Activated CD8-positive, alpha-beta T cell treated with anti-CD3 and anti-CD28 coated beads, Interleukin-2, amount 10 ng/mL, durations not matched to agents 7 days and 5 days (primary cell): ENCODE measurements around the gene WDR38. TPM values are rescaled to one million over a fixed set of nuclear protein-coding genes. Genes with fewer than 3 reads are reported as not detected.

Experiments
- ATAC-seq: fragments of 150-1000 bp; cut with Tn5 transposase; one replicate; pipeline ENCODE4 v1.10.0; 2021; ENCODE audit warnings: moderate library complexity
- CTCF ChIA-PET: fragments of 350-600 bp; sonication (Branson Sonifier 250); formaldehyde crosslinking; loops from one replicate; lab custom pipeline; 2021; ENCODE audit warnings: antibody characterized with exemption; lab: Charles Lee
- POLR2A ChIA-PET: fragments of 350-600 bp; sonication (Branson Sonifier 250); formaldehyde crosslinking; loops from one replicate; lab custom pipeline; 2021; ENCODE audit warnings: antibody characterized with exemption; lab: Charles Lee
- DNase-seq: peaks from one replicate; pipeline ENCODE4 v3.0.0-alpha.2; 2020
- H3K27ac Mint-ChIP-seq: one replicate; pipeline ENCODE4 v1.8.0; 2021; ENCODE audit warnings: mild to moderate bottlenecking, mixed read lengths
- H3K27me3 Mint-ChIP-seq: one replicate; pipeline ENCODE4 v1.8.0; 2021; ENCODE audit warnings: low read depth, mixed read lengths
- H3K36me3 Mint-ChIP-seq: one replicate; pipeline ENCODE4 v1.8.0; 2021; ENCODE audit warnings: low read depth, mixed read lengths
- H3K4me1 Mint-ChIP-seq: one replicate; pipeline ENCODE4 v1.8.0; 2021; ENCODE audit warnings: low read depth, mixed read lengths
- H3K4me3 Mint-ChIP-seq: one replicate; pipeline ENCODE4 v1.8.0; 2021; ENCODE audit warnings: mild to moderate bottlenecking, mixed read lengths
- H3K9me3 Mint-ChIP-seq: one replicate; pipeline ENCODE4 v1.8.0; 2022; ENCODE audit warnings: mixed read lengths; ENCODE audit not compliant: insufficient read depth
- total RNA-seq, 2 experiments: library from RNA; stranded (reverse); gene quantifications; one replicate each; pipeline ENCODE4 v1.2.3, GENCODE V29; 2021

The WDR38 gene
- total RNA-seq, 2 experiments from 2014 or later, result not detected

DNA sequence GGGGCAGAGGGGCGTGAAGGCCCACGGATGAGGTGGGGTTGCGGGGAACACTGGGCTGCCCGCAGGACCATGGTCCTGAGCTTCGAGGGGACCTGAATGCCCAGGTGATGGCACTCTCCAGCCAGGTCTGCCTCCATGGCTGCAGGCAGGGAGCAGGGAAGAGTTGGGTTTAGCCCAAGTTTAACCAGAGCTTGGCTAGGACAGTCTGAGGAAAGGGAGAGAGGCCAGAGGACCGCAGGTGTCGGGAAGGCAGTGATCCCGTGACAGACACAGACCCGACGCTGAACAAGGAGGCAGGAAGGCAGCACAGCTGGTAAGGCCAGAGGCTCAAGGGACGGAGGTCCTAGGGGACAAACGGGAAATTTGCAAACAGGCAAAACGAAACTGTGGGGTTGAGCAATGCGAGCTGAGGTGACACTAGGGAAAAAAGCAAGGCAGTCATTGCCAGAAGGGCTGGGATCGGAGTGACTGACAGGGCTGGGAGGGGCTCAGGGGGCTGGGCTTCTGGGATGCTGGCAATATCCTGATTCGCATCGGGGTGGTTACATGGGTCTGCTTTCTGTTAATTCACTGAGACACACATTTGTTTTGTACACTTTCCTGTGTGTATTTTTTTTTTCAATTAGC is 33.7 kb downstream of the WDR38 start:
- no peak overlapping the region for H3K4me3 Mint-ChIP-seq
- no peak for ATAC-seq
- no peak for DNase-seq
- H3K4me1 Mint-ChIP-seq, result no peaks in the 10 kb centered on the region
- no peaks in the 10 kb centered on the region for H3K9me3 Mint-ChIP-seq
- H3K36me3 Mint-ChIP-seq, result peaks cover 40% of the 10 kb centered on the region
- ChIA-PET CTCF (interaction anchor here (1.3 kb wide), 1 partner anchor 7 kb away, joined by 4 read pairs; no protein-coding TSS in a partner anchor), POLR2A (interaction anchor here (0.7 to 2.3 kb wide), 3 partner anchors 15 to 26 kb away, joined by 3 to 10 read pairs (median 3); no protein-coding TSS in a partner anchor)
- no peak overlapping the region for H3K27ac Mint-ChIP-seq
- no peaks in the 10 kb centered on the region for H3K27me3 Mint-ChIP-seq

DNA sequence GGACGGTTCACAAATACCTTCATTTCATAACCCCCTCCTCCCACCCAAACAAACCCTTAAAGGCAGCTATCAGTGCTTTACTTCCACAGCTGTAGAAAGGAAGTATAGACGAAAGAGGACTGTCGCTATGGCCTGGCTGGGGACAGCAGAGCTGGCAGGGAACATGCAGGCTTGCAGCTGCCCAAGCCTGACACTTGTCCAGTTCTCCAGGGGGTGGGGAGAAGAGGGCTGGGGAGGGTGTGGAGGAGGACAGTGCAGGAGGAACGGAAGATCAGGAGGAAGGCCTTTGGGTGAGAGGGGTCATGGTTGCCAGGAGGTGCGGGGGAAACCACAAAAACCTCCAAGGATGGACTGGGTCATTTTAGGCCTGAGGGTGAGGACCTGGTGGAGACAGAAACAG is 34.6 kb downstream of the WDR38 start:
- Mint-ChIP-seq H3K27me3 (no peaks in the 10 kb centered on the region), H3K36me3 (peaks cover 42% of the 10 kb centered on the region), H3K4me3 (no peak overlapping the region), H3K27ac (no peak overlapping the region), H3K9me3 (no peaks in the 10 kb centered on the region), H3K4me1 (no peaks in the 10 kb centered on the region)
- ChIA-PET POLR2A (interaction anchor here (1.2 to 2.3 kb wide), 2 partner anchors 18 to 29 kb away, joined by 3 to 10 read pairs; no protein-coding TSS in a partner anchor), CTCF (no interaction called here)
- DNase-seq (no peak), ATAC-seq (no peak)

DNA sequence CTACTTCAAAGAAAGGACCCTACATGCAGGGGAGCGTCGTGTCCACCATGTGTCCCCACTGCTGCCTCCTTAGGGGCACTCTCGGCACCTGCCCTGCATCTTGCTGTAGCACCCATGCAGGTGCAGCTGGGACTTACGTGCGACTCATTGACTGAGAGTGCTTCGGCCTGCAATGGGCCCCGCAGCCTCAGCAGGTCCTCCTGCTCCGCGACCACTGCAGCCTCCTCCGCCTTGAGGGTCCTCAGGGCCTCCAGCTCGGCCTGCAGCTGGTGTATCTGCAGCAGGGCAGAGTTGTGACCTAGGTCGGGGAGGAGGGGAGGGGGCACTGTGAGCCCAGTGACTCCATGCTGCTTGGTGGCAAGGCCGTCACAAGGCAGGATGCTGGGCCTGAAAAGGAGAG is 35.7 kb downstream of the WDR38 start:
- Mint-ChIP-seq H3K27me3 (no peaks in the 10 kb centered on the region), H3K4me3 (no peak overlapping the region), H3K4me1 (no peaks in the 10 kb centered on the region), H3K27ac (no peak overlapping the region), H3K9me3 (no peaks in the 10 kb centered on the region), H3K36me3 (peaks cover 50% of the 10 kb centered on the region)
- CTCF ChIA-PET, result no interaction called here
- DNase-seq (no peak), ATAC-seq (no peak)
- POLR2A ChIA-PET, result interaction anchor here (1.8 kb wide), 1 partner anchor 19 kb away, joined by 6 read pairs; no protein-coding TSS in a partner anchor

DNA sequence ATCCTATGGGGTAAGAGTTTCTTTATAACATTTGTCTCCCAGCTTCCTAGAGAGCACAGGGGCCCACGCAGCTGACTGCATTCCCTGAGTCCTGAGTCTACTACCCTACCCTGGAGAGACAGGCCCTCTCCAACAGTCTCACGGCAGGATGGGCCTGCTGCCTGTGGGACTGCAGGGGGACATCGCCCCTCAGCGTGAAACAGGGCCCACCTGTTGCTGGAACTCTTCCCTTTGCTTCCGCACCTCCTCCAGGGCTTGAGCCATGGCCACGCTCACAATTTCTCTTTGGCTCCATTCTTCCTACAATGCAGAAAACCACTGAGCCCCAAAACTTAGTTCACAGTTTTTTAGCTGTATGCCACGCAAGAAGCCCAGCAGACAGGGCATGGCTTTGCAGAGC is 36.9 kb downstream of the WDR38 start:
- DNase-seq, result no peak
- H3K36me3 Mint-ChIP-seq, result peaks cover 50% of the 10 kb centered on the region

DNA sequence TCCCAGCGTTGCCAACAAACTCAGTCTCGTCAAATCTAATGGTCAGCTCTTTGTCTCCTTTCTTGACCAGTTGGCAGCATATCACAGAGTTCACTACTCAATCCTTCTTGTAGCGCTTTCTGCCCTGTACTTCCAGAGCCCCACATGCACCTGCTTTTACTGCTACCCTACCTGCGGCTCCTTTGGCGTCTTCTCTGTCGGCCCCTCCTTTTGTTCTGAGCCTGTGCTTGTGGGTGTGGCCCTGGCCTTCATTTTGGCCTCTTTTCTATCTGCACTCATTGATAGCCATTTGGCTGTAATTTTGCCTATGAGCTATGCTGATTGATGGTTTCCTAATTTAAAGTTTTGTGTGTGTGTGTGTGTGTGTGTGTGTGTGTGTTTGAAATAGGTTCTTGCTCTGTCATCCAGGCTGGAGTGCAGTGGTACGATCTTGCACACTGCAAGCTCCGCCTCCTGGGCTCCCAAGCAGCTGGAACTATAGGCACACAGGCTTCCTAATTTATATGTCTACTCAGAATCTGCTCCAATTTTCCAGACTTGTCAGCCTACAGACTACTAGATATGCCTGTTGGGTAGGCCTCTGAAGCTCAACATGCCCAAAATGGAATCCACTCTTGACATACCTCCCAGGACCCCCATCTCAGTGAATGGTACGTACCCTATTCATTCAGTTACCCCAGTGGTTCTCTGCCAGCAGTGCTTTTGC is 40.9 kb downstream of the WDR38 start:
- CTCF ChIA-PET, result interaction anchor here (1.1 to 2.4 kb wide), 9 partner anchors 8 to 122 kb away, joined by 3 to 14 read pairs (median 9); partner anchors contain the start of genes ARPC5L, RPL35 and WDR38
- Mint-ChIP-seq H3K9me3 (no peaks in the 10 kb centered on the region), H3K4me1 (peaks cover 18% of the 10 kb centered on the region), H3K4me3 (no peak overlapping the region), H3K27me3 (no peaks in the 10 kb centered on the region), H3K36me3 (peaks cover 59% of the 10 kb centered on the region), H3K27ac (peak overlapping the region; percentile 61)
- POLR2A ChIA-PET, result interaction anchor here (1.5 to 2.1 kb wide), 2 partner anchors 24 to 33 kb away, joined by 5 to 6 read pairs; no protein-coding TSS in a partner anchor
- no peak for ATAC-seq
- DNase-seq, result no peak

More for the DNA sequence above, 36.9 kb downstream of the WDR38 start:
- no peak for ATAC-seq
- CTCF ChIA-PET, result interaction anchor here (1.0 to 1.2 kb wide), 2 partner anchors 12 to 37 kb away, joined by 3 to 5 read pairs; partner anchors contain the start of gene WDR38
- POLR2A ChIA-PET, result interaction anchor here (1.8 to 2.8 kb wide), 2 partner anchors 20 to 29 kb away, joined by 6 to 8 read pairs; no protein-coding TSS in a partner anchor
- Mint-ChIP-seq H3K27me3 (no peaks in the 10 kb centered on the region), H3K27ac (no peak overlapping the region), H3K9me3 (no peaks in the 10 kb centered on the region), H3K4me3 (no peak overlapping the region), H3K4me1 (peaks cover 8% of the 10 kb centered on the region)

DNA sequence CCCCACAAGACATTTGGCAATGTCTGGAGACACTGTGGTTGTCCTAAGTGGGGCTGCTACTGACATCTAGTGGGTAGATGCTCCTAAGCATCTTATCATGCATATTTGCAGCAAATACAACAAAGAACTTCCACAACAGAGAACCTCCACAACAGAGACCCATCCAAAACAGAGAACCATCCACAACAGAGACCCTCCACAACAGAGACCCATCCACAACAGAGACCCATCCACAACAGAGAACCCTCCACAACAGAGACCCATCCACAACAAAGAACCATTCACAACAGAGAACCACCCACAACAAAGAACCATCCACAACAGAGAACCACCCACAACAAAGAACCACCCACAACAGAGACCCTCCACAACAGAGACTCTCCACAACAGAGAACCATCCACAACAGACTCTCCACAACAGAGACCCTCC is 41.5 kb downstream of the WDR38 start:
- Mint-ChIP-seq H3K27me3 (no peaks in the 10 kb centered on the region), H3K4me3 (no peak overlapping the region), H3K9me3 (no peaks in the 10 kb centered on the region), H3K4me1 (peaks cover 18% of the 10 kb centered on the region), H3K27ac (peak overlapping the region; percentile 61), H3K36me3 (peaks cover 59% of the 10 kb centered on the region)
- CTCF ChIA-PET, result interaction anchor here (1.1 to 2.4 kb wide), 8 partner anchors 9 to 122 kb away, joined by 3 to 14 read pairs (median 10); partner anchors contain the start of genes ARPC5L, RPL35 and WDR38
- peak; percentile 69 for DNase-seq
- peak; percentile 90 for ATAC-seq
- POLR2A ChIA-PET, result interaction anchor here (2.1 kb wide), 1 partner anchor 33 kb away, joined by 5 read pairs; no protein-coding TSS in a partner anchor

DNA sequence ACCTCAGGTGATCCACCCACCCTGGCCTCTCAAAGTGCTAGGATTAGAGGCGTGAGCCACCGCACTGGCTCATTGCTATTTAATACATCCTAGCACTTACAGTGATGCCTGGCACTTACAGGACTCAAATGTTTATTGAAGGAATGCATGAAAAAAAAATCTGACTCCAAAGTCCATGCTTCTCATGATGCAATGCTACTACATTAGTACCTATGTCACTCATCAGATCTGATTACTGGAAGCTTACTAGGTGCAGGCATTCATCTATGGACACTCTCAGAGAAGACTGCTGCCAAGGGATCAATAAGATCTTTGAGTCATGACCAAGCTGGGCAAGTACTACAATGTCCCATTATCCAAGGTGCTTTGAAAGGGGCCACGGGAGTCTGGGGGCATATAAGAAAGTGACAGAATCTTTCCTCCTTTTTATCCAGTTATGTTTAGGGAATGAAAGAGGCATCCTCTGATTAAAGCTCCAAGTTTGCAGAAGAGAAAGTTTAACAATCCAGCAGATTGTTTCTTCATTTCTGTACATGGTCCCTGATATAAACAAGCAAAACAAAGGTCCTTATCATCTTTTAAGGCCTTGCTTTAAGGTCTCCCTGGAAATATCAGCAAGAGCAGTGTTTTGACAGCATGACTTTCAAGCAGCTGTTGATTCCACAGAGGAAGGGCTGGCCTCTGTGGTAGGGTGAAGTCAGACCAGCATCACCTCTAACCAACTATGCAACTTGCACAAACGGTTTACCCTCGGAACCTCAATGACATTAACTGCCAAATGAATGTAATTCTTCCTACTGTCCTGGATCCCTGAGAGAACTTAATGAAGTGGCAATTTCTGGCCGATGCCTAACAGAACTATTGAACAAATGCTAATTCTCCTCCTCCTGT is 44.6 kb downstream of the WDR38 start:
- ChIA-PET POLR2A (interaction anchor here (0.7 kb wide), 1 partner anchor 14 kb away, joined by 3 read pairs; no protein-coding TSS in a partner anchor), CTCF (no interaction called here)
- H3K9me3 Mint-ChIP-seq, result no peaks in the 10 kb centered on the region
- H3K36me3 Mint-ChIP-seq, result peaks cover 51% of the 10 kb centered on the region
- DNase-seq, result no peak
- no peaks in the 10 kb centered on the region for H3K27me3 Mint-ChIP-seq
- peaks cover 18% of the 10 kb centered on the region for H3K4me1 Mint-ChIP-seq
- ATAC-seq, result no peak
- no peak overlapping the region for H3K27ac Mint-ChIP-seq
- no peak overlapping the region for H3K4me3 Mint-ChIP-seq

DNA sequence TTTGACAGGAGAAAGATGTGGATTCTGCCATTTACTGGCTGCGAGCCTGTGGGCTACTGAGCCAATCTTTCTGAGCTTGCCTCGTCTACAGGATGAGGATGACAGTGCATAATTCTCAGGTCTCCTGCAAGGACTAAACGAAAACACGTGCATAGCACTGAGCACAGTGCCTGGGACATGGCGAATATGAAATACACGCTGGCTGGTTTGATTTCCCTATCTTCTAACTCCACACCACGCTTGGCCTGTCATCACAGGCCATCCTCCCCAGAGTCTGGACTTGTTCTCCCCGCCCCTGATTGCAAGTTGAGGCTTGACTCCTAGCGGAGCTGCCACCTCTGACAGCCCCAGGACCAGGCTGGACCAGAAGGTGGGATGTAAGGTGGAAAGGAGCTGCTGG is 46.6 kb downstream of the WDR38 start:
- ChIA-PET CTCF (no interaction called here), POLR2A (interaction anchor here (1.9 kb wide), 1 partner anchor 30 kb away, joined by 5 read pairs; no protein-coding TSS in a partner anchor)
- Mint-ChIP-seq H3K36me3 (peaks cover 41% of the 10 kb centered on the region), H3K27ac (no peak overlapping the region), H3K4me3 (no peak overlapping the region), H3K27me3 (no peaks in the 10 kb centered on the region), H3K9me3 (no peaks in the 10 kb centered on the region), H3K4me1 (peaks cover 13% of the 10 kb centered on the region)
- DNase-seq, result no peak
- ATAC-seq, result no peak

DNA sequence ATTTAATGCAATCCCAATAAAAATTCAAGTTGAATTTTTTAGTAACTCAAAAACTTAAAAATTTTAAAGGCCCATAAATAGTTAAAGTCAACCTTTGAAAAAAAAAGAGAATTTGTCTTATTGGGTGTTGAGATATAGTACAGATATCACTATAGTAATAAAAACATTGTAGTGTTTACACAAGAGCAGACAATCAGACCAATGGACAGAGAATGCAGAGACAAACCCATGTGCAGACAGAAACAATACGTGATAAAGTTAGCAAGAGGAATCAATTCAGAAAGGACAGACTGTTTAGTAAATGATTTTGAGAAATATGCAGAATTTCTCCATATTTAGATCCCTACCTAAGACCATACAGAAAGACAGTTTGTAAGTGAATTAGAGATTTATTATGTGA is 53.7 kb downstream of the WDR38 start:
- H3K4me3 Mint-ChIP-seq, result no peak overlapping the region
- no peaks in the 10 kb centered on the region for H3K27me3 Mint-ChIP-seq
- DNase-seq (no peak), ATAC-seq (no peak)
- ChIA-PET POLR2A (no interaction called here), CTCF (no interaction called here)
- no peak overlapping the region for H3K27ac Mint-ChIP-seq
- H3K36me3 Mint-ChIP-seq, result peaks cover 33% of the 10 kb centered on the region
- H3K4me1 Mint-ChIP-seq, result no peaks in the 10 kb centered on the region
- no peaks in the 10 kb centered on the region for H3K9me3 Mint-ChIP-seq
